ENCODE data around the gene CD109. TPM values are rescaled to one million over a fixed set of nuclear protein-coding genes. Genes with fewer than 3 reads are reported as not detected.

Gene CD109
- total RNA-seq, 2 donors from 2014 or later, result 2.0 TPM

DNA sequence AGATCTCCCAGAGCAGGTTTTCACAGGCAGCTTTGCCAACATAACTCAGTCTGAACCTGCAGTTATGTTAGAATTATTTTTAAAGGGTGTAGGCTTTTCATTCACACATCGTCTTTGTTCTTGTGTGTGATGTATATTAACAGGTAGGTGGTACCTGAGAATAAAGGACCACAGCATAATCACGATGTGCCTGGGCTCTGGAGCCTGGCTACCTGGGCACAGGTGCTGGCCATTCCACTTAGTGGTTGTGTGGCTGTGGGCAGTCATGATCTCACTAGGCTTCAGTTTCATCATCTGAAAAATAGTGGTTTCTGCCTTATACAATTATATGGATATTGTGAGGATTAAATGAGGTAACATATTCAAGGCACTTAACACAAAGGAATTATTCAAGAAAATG, 6.4 kb downstream of the CD109 start:
- 86% methylated on average over 1 to 2 of the region's 2 CpGs for WGBS, 2 experiments (ENCODE audit: insufficient coverage in 1 of 2, insufficient read length in 1 of 2)
- TF ChIP-seq, protein P1, sequence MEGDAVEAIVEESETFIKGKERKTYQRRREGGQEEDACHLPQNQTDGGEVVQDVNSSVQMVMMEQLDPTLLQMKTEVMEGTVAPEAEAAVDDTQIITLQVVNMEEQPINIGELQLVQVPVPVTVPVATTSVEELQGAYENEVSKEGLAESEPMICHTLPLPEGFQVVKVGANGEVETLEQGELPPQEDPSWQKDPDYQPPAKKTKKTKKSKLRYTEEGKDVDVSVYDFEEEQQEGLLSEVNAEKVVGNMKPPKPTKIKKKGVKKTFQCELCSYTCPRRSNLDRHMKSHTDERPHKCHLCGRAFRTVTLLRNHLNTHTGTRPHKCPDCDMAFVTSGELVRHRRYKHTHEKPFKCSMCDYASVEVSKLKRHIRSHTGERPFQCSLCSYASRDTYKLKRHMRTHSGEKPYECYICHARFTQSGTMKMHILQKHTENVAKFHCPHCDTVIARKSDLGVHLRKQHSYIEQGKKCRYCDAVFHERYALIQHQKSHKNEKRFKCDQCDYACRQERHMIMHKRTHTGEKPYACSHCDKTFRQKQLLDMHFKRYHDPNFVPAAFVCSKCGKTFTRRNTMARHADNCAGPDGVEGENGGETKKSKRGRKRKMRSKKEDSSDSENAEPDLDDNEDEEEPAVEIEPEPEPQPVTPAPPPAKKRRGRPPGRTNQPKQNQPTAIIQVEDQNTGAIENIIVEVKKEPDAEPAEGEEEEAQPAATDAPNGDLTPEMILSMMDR (conservative IDR thresholded peaks at IDR 0.05), result no peak
- H3K9me3 Mint-ChIP-seq, result no peaks in the 10 kb centered on the region
- peaks cover 4% of the 10 kb centered on the region for H3K4me1 Mint-ChIP-seq
- Histone ChIP-seq H3K9me3 (ENCODE audit: control insufficient read depth, low read length) (no peaks in the 10 kb centered on the region), H3K27me3 (ENCODE audit: control insufficient read depth, insufficient read depth, low read length, poor library complexity, severe bottlenecking) (no peaks in the 10 kb centered on the region), H3K27ac (ENCODE audit: low read depth, low read length) (no peak overlapping the region), H3K36me3 (ENCODE audit: control insufficient read depth, insufficient read depth, low read length) (no peaks in the 10 kb centered on the region), H3K4me3 (ENCODE audit: low read length) (no peak overlapping the region), H3K4me1 (ENCODE audit: control insufficient read depth, insufficient read depth, low read length) (no peaks in the 10 kb centered on the region), H3K9ac (ENCODE audit: extremely low read depth, low read length, poor library complexity, severe bottlenecking) (no peak overlapping the region)
- no peak overlapping the region for H3K27ac Mint-ChIP-seq
- no peaks in the 10 kb centered on the region for H3K36me3 Mint-ChIP-seq (ENCODE audit: low read depth)
- H3K27me3 Mint-ChIP-seq (ENCODE audit: insufficient read depth), result no peaks in the 10 kb centered on the region
- H3K4me3 Mint-ChIP-seq, result no peak overlapping the region
- no peak for DNase-seq

DNA sequence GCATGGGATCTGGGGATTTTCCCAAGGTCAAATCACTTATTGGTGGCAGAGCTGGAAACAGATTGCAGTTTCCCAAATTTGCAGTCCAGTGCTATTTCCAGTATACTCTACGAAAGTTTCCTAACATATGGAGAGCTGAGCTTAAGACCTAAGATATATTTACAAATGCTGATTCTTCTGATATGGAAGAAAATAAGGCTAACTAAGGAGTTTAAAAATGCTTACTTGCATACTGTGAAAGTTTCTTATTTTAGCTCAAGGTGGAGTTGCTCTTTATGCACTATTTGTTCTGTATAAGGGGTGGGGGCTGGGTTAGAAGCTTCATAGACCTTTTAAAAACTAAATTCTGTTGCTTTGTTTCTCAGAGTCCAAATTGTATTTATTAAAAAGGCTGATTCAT, 7.5 kb downstream of the CD109 start:
- Histone ChIP-seq H3K36me3 (ENCODE audit: control insufficient read depth, insufficient read depth, low read length) (no peaks in the 10 kb centered on the region), H3K27ac (ENCODE audit: low read depth, low read length) (no peak overlapping the region), H3K9ac (ENCODE audit: extremely low read depth, low read length, poor library complexity, severe bottlenecking) (no peak overlapping the region), H3K27me3 (ENCODE audit: control insufficient read depth, insufficient read depth, low read length, poor library complexity, severe bottlenecking) (no peaks in the 10 kb centered on the region), H3K9me3 (ENCODE audit: control insufficient read depth, low read length) (no peaks in the 10 kb centered on the region), H3K4me1 (ENCODE audit: control insufficient read depth, insufficient read depth, low read length) (no peaks in the 10 kb centered on the region), H3K4me3 (ENCODE audit: low read length) (no peak overlapping the region)
- Mint-ChIP-seq H3K27ac (no peak overlapping the region), H3K9me3 (no peaks in the 10 kb centered on the region), H3K4me3 (no peak overlapping the region), H3K4me1 (peaks cover 4% of the 10 kb centered on the region), H3K36me3 (ENCODE audit: low read depth) (no peaks in the 10 kb centered on the region), H3K27me3 (ENCODE audit: insufficient read depth) (no peaks in the 10 kb centered on the region)
- DNase-seq, result no peak
- TF ChIP-seq, protein P1 (conservative IDR thresholded peaks at IDR 0.05), result no peak
- WGBS, 2 experiments (ENCODE audit: insufficient coverage in 1 of 2, insufficient read length in 1 of 2), result 93 to 100% methylated on average over 1 of the region's 1 CpG

DNA sequence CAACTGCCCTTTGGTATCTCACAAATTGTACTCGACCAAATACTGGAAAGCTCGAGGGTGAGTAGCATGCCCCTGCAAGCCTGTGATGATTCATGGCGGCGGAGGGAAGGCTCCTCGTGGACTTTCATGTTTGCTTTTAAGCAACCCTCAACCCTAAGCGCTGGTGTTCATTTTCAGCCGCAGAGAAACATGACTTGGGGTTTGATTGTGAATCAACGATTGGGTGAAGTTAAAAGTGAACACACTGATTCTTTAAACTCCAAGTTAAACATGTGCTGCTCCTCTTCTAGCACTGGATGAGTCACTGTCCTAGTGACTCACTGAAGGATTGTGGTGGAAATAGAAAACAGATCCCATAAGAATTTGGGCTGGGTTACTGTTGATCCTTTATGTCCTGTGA, 8.3 kb downstream of the CD109 start:
- H3K9ac ChIP-seq (ENCODE audit: extremely low read depth, low read length, poor library complexity, severe bottlenecking), result no peak overlapping the region
- WGBS, 2 experiments (ENCODE audit: insufficient coverage in 1 of 2, insufficient read length in 1 of 2), result 87 to 90% methylated on average over 6 to 8 of the region's 8 CpGs
- DNase-seq, result no peak
- Mint-ChIP-seq H3K4me3 (no peak overlapping the region), H3K27me3 (ENCODE audit: insufficient read depth) (no peaks in the 10 kb centered on the region), H3K4me1 (peaks cover 4% of the 10 kb centered on the region), H3K27ac (no peak overlapping the region), H3K9me3 (no peaks in the 10 kb centered on the region), H3K36me3 (ENCODE audit: low read depth) (no peaks in the 10 kb centered on the region)
- H3K36me3 ChIP-seq (ENCODE audit: control insufficient read depth, insufficient read depth, low read length), result no peaks in the 10 kb centered on the region
- no peak overlapping the region for H3K27ac ChIP-seq (ENCODE audit: low read depth, low read length)
- H3K9me3 ChIP-seq (ENCODE audit: control insufficient read depth, low read length), result no peaks in the 10 kb centered on the region
- no peaks in the 10 kb centered on the region for H3K4me1 ChIP-seq (ENCODE audit: control insufficient read depth, insufficient read depth, low read length)
- no peaks in the 10 kb centered on the region for H3K27me3 ChIP-seq (ENCODE audit: control insufficient read depth, insufficient read depth, low read length, poor library complexity, severe bottlenecking)
- TF ChIP-seq, protein P1 (conservative IDR thresholded peaks at IDR 0.05), result no peak
- H3K4me3 ChIP-seq (ENCODE audit: low read length), result no peak overlapping the region
